Neural cell (in vitro differentiated cells): ENCODE results near the gene HOXC5.

Source experiments
- CTCF ChIP-seq: fragments of 450-650 bp; IDR thresholded peaks from 2 replicates; pipeline ENCODE4 v1.5.1; 2014; ENCODE audit warnings: antibody characterized with exemption, mild to moderate bottlenecking, moderate library complexity; ENCODE audit not compliant: poor library complexity, severe bottlenecking
- EZH2 ChIP-seq: fragments of 200-600, 300-800 bp; shearing (Covaris generic), sonication (generic); IDR thresholded peaks from 2 replicates; pipeline ENCODE4 v1.6.1; 2014; ENCODE audit warnings: antibody characterized with exemption, low read length, borderline replicate concordance, mild to moderate bottlenecking; ENCODE audit not compliant: insufficient read depth, poor library complexity, severe bottlenecking
- MXI1 ChIP-seq: fragments of 450-650 bp; conservative IDR thresholded peaks from 2 replicates; pipeline ENCODE4 v1.6.1; 2014; ENCODE audit warnings: antibody characterized with exemption, mild to moderate bottlenecking; ENCODE audit not compliant: poor library complexity, severe bottlenecking
- POLR2AphosphoS5 ChIP-seq: IDR thresholded peaks from 2 replicates; pipeline ENCODE4 v1.6.1; 2012
- RAD21 ChIP-seq: fragments of 450-650 bp; conservative IDR thresholded peaks from 2 replicates; pipeline ENCODE4 v1.6.1; 2014; ENCODE audit warnings: antibody characterized with exemption, mild to moderate bottlenecking, moderate library complexity
- TAF1 ChIP-seq: IDR thresholded peaks from 2 replicates; pipeline ENCODE4 v1.6.1; 2012; ENCODE audit warnings: low read depth

- TF ChIP-seq POLR2AphosphoS5, result no peak
- TF ChIP-seq RAD21, result no peak
- peak; percentile 23 for TF ChIP-seq EZH2
- TF ChIP-seq CTCF, result no peak
- TF ChIP-seq MXI1, result no peak
- no peak for TF ChIP-seq TAF1
Measured at GRCh38 chr12:54046809-54047159, 13.9 kb downstream of the HOXC5 start.
